ENCODE measurements around the gene ACSS2. TPM values are rescaled to one million over a fixed set of nuclear protein-coding genes. Genes with fewer than 3 reads are reported as not detected.

ACSS2 gene
- total RNA-seq, 4 donors from 2014 or later, result 45.4 to 71.0 (median 58.7) TPM

DNA sequence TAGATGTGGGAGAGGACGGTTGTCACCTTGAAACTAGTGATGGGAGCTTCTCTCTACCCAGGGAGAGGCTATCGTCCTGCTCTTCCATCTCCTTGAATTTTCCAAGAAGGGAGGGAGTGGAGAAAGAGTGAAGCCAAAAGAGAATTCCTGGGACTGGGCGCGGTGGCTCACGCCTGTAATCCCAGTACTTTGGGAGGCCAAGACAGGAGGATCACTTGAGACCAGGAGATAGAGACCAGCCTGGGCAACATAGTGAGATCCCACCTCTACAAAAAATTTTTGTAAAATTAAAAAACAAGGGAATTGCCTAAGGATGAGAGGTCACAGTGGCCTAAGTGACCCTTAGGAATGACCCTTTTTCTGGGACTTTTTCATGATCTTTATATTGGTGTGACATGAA is 88.1 kb downstream of the ACSS2 start:
- no peaks in the 10 kb centered on the region for H3K4me1 ChIP-seq
- TF ChIP-seq, protein P1, sequence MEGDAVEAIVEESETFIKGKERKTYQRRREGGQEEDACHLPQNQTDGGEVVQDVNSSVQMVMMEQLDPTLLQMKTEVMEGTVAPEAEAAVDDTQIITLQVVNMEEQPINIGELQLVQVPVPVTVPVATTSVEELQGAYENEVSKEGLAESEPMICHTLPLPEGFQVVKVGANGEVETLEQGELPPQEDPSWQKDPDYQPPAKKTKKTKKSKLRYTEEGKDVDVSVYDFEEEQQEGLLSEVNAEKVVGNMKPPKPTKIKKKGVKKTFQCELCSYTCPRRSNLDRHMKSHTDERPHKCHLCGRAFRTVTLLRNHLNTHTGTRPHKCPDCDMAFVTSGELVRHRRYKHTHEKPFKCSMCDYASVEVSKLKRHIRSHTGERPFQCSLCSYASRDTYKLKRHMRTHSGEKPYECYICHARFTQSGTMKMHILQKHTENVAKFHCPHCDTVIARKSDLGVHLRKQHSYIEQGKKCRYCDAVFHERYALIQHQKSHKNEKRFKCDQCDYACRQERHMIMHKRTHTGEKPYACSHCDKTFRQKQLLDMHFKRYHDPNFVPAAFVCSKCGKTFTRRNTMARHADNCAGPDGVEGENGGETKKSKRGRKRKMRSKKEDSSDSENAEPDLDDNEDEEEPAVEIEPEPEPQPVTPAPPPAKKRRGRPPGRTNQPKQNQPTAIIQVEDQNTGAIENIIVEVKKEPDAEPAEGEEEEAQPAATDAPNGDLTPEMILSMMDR (IDR thresholded peaks at IDR 0.05), result no peak
- no peak for TF ChIP-seq EP300 (IDR thresholded peaks at IDR 0.05)
- TF ChIP-seq POLR2AphosphoS5 (IDR thresholded peaks at IDR 0.05), result no peak
- TF ChIP-seq POLR2A (IDR thresholded peaks at IDR 0.05), result no peak
- WGBS, 2 donors (ENCODE audit: low coverage in 1 of 2), result 89 to 94% methylated on average over 3 to 5 of the region's 5 CpGs

DNA sequence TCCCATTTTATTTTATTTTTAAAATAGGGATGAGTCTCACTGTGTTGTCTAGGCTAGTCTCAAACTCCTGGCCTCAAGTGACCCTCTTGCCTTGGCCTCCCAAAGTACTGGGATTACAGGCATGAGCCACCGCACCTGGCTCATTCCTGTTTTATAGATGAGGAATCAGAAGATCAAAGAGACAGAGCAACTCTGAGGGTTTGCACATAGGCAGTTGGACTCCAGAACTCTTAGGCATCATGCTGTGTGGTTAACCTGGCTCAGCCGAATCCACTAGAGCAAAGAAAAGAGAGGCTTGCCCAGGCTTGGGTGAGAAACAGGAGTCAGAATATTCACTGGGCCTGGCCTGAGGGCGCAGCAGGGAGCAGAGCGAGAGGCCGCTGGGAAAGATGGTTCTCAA is 88.6 kb downstream of the ACSS2 start:
- no peaks in the 10 kb centered on the region for H3K4me1 ChIP-seq
- no peaks in the 10 kb centered on the region for H3K36me3 ChIP-seq
- H3K27ac ChIP-seq, result no peak overlapping the region
- TF ChIP-seq POLR2AphosphoS5 (IDR thresholded peaks at IDR 0.05), result no peak
- no peak for TF ChIP-seq EP300 (IDR thresholded peaks at IDR 0.05)
- TF ChIP-seq POLR2A (IDR thresholded peaks at IDR 0.05), result no peak
- TF ChIP-seq, protein P1 (IDR thresholded peaks at IDR 0.05), result no peak
- H3K4me3 ChIP-seq, result no peak overlapping the region
- 93 to 100% methylated on average over 1 to 4 of the region's 5 CpGs for WGBS, 2 donors (ENCODE audit: low coverage in 1 of 2)
- no peaks in the 10 kb centered on the region for H3K9me3 ChIP-seq
- no peaks in the 10 kb centered on the region for H3K27me3 ChIP-seq
- no peak for ATAC-seq

More for the DNA sequence above, 88.1 kb downstream of the ACSS2 start:
- Histone ChIP-seq H3K4me3 (no peak overlapping the region), H3K36me3 (no peaks in the 10 kb centered on the region), H3K27ac (no peak overlapping the region), H3K27me3 (no peaks in the 10 kb centered on the region), H3K9me3 (no peaks in the 10 kb centered on the region)
- ATAC-seq, result no peak

DNA sequence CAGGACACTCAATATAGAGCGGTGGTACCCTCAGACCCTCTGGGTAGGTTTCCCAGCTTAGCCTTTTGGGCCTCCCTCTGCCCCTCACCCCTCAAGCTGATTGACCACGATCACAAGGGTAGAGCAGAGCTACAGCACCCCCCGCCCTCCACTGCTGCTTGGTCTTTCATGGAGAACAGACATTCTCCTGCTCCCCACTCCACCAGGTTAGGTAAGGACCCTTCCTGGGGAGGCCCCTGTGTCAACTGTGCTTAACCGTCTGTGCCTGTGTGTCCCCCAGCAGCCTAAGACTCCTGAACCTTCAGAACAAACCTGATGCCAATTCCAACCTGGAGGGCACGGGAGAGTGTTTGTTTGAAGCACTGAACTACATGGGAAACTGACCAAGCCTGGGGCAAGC is 91.0 kb downstream of the ACSS2 start:
- H3K27me3 ChIP-seq, result no peaks in the 10 kb centered on the region
- no peaks in the 10 kb centered on the region for H3K36me3 ChIP-seq
- no peaks in the 10 kb centered on the region for H3K4me1 ChIP-seq
- no peaks in the 10 kb centered on the region for H3K9me3 ChIP-seq
- H3K4me3 ChIP-seq, result no peak overlapping the region
- TF ChIP-seq, protein P1 (IDR thresholded peaks at IDR 0.05), result no peak
- TF ChIP-seq EP300 (IDR thresholded peaks at IDR 0.05) (no peak), POLR2AphosphoS5 (IDR thresholded peaks at IDR 0.05) (no peak), POLR2A (IDR thresholded peaks at IDR 0.05) (no peak)
- H3K27ac ChIP-seq, result no peak overlapping the region
- ATAC-seq, result no peak
- WGBS, 2 donors (ENCODE audit: low coverage in 1 of 2), result 100% methylated on average over 1 to 2 of the region's 5 CpGs

DNA sequence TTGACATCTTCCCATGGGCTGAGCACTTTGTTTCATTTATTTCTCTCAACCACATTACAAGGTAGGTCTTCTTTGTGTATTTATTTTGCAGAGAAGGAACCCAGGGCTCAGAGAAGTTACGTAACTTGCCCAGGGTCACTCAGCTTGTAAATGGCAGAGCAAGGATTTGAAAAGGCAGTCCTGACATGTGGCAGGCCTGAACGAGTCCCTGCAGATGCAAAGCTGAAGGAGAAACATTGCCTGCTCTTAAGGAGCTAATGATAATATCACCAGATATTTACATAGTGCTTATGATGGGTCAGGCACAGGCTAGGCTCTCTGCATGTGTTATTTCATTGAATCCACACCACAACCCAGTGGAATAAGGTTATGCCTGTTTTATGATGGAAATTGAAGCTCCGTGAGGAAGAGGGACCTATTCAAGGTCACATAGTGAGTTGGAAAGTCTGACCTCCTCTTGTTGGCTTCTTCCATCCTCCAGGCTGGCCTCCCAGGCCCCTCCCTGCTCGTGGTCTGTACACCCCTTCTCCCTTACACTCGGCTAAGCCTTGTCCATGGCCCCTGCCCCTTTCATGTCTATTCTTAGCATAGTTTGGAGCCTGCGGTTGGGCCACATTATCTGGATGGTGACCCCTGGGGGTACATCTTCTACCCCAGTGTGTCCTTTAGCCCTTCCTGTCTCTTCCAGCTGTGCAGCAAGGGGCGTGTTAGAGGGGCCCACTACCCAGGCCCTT is 91.8 kb downstream of the ACSS2 start:
- TF ChIP-seq POLR2AphosphoS5 (IDR thresholded peaks at IDR 0.05) (no peak), POLR2A (IDR thresholded peaks at IDR 0.05) (no peak), EP300 (IDR thresholded peaks at IDR 0.05) (no peak)
- TF ChIP-seq, protein P1 (IDR thresholded peaks at IDR 0.05), result no peak
- Histone ChIP-seq H3K36me3 (no peaks in the 10 kb centered on the region), H3K9me3 (no peaks in the 10 kb centered on the region), H3K4me3 (no peak overlapping the region), H3K27ac (no peak overlapping the region), H3K27me3 (no peaks in the 10 kb centered on the region), H3K4me1 (no peaks in the 10 kb centered on the region)
- 63 to 74% methylated on average over 4 of the region's 7 CpGs for WGBS, 2 donors (ENCODE audit: low coverage in 1 of 2)
- ATAC-seq, result no peak

DNA sequence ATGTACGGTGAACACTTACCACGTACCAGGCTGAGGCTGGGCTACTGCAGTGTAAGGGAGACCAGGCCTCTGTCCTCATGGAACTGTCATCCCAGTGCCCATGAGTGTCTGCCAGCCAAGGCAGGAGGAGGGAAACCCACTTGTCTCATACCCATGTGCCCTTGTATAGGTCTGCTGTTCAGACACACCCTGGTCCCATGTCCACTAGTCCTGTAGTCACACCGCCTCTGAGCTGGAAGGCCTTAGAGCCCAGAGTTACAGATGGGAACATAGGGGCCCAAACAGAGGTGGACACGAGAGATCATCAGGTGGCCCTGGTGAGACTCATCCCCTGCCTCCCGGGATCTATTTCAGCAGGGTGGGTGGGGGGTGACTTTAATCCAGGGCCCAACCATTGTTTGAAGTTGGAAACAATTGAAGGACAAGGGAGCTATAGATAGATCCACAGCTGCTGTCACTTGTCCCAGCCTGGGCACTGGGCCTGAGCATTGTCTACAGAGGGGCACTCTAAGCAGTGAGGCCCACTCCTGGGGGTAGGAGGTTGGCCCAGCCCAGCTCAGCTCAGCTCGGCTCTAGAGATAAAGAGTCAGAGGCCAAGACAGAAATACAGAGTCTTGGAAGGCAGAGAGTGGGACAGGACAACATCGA is 93.9 kb downstream of the ACSS2 start:
- ATAC-seq, result no peak
- no peaks in the 10 kb centered on the region for H3K27me3 ChIP-seq
- 92 to 100% methylated on average over 4 of the region's 7 CpGs for WGBS, 2 donors (ENCODE audit: low coverage in 1 of 2)
- H3K4me3 ChIP-seq, result no peak overlapping the region
- H3K9me3 ChIP-seq, result no peaks in the 10 kb centered on the region
- H3K36me3 ChIP-seq, result no peaks in the 10 kb centered on the region
- TF ChIP-seq, protein P1 (IDR thresholded peaks at IDR 0.05), result no peak
- TF ChIP-seq POLR2AphosphoS5 (IDR thresholded peaks at IDR 0.05) (no peak), POLR2A (IDR thresholded peaks at IDR 0.05) (no peak), EP300 (IDR thresholded peaks at IDR 0.05) (no peak)
- no peak overlapping the region for H3K27ac ChIP-seq
- no peaks in the 10 kb centered on the region for H3K4me1 ChIP-seq
